Activated CD4-positive, alpha-beta T cell treated with anti-CD3 and anti-CD28 coated beads, Interleukin-2, amount 50 U/mL, for 48 hours (primary cell): ENCODE measurements around the gene MYO9B.
"Not testable (repeated sequence)": the region's sequence is repeated elsewhere in the genome, so short reads cannot be mapped to it uniquely, and the experiment has no call there.

Experiments used
- DNase-seq, 2 experiments: peaks; one replicate each; pipeline ENCODE4 v3.0.0-alpha.2; 2020

Gene MYO9B

DNA sequence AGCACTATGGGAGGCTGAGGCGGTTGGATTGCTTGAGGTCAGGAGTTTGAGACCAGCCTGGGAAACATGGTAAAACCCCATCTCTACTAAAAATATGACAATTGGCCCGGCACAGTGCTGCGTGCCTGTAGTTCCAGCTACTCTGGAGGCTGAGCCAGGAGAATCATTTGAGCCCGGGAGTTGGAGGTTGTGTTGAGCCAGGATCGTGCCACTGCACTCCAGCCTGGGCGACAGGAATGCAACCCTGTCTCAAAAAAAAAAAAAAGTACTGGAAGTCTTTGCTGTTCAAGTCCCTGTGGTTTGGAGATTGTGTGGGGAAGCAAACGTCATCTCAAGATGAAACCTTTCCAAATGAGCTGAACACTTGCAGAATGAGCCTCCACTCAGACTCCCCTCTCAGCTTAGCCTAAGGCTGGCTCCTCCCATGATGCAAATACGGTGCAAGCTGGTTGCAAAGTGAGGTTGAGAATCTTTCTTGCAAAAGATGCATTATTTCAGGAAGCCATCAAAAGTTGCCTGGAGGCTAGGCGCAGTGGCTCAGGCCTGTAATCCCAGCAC lies 46.2 kb downstream of the MYO9B start:
- DNase-seq, result peak in 1 of 2 experiments; percentile 12

DNA sequence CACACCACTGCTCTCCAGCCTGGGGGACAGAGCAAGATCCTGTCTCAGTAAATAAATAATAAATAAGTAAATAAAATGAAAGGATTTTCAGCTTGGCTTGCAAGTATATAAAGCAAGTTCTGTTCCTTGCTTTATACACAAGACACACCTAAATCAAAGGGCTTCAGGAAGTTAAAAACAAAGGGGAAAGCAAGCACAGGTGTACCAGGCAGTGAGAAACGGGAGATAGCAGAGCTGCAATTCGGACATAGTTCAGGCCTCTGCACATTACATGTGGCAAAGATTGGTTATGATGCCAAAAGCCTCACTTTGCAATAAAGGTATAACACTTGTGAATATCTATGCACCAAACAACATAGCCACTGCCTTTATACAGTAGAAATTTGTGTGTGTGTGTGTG lies 47.5 kb downstream of the MYO9B start:
- DNase-seq, result no peak

DNA sequence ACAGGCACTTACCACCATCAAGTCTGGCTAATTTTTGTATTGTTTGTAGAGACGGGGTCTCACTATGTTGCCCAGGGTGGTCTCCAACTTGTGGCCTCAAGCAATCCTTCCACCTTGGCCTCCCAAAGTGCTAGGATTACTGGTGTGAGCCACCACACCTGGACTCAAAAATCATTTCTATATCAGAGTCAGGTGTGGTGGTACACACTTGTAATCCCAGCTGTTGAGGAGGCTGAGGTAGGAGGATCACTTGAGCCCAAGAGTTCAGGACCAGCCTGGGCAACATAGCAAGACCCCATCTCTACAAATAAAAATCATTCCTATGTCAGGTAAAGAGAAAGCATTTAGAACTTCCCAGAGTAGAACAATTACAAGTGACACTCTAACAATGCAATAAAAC lies 48.4 kb downstream of the MYO9B start:
- DNase-seq, result no peak

DNA sequence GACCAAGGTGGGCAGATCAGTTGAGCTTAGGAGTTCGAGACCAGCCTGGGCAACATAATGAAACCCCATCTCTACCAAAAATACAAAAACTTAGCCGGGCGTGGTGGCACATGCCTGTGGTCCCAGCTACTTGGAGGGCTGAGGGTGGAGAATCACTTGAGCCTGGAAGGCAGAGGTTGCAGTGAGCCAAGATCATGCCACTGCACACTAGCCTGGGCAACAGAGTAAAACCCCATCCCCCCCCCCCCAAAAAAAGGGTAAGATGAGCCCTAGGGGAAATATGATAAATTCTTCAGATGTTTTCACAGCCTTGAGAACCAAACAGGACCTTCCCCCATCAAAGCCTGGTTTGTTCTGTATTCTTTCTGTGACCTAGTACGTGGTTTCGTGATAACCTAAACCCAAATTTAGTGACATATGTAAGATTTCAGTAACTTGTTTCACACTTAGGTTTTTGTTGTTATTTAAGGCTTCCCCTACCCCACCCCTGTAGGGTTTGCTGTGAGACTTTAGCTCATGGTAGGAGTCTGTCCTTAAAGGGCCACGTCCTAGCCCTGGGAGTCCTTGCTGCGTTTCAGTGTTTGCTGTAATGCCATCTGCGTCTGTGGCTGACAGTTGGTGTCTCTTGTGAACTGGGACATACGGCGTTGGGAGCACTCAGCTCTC lies 49.6 kb downstream of the MYO9B start:
- DNase-seq, result peak in 1 of 2 experiments; percentile 11

DNA sequence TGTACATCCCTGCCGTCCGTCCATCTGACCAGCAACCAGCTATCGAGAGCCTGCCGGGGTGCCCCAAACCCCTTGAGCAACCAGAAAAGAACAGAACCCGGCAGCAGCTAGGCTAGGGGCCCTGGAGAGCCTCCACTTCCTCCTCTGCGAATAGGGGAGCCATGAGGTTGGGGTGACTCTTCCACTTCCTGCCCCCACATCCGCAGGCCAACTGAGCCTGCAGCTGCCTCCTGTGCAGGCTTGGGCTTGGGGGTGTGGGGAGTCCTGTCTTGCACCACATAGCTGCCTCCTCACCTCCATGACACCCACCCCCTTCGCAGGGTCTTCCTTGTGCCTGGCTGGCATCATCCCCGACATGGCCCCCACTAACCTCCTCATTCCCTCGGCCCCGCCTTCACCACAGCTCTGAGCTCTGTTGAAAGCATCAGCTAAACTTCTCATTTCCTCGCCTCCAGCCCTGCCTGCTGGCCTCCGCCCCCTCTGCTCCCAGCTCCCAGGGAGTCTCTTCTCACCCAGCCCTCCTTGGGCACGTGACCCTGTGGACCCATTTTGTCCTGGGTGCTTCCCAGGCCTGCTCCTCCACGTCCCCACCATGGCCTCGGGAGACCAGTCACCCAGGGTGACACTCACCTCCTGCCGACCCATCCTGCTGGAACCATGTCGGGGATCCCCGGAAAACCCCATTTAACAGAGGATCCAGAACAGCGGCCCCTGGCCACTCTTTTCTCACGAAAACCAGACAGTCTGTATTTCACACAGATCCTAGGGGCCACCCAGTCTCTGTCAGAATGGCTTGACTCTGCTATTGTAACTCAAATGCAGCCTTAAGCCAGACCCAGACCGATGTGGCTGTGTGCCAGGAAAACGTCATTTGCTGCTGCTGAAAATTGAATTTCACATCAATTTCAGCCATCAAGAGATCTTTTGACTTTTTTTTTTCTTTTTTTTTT lies 50.4 kb downstream of the MYO9B start:
- DNase-seq, result peak; percentile 60 to 66

DNA sequence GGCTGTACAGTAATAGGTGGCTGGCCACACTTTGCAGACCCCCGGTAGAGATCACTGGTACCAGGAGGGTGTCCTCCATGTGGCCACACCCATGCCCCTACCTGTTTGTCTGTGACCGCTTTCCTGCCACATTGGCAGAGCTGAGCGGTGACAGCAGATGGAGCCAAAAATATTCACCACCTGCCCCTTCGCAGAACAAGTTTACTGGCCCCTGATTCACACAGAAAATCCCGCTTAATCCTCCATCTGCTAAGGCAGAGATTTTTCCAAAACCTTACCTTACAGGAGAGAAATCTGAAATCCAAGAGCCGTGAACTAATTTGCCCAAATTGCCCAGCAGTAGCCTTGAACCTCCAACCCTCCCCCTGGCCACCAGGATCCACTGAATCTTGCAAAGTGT lies 52.1 kb downstream of the MYO9B start:
- no peak for DNase-seq

DNA sequence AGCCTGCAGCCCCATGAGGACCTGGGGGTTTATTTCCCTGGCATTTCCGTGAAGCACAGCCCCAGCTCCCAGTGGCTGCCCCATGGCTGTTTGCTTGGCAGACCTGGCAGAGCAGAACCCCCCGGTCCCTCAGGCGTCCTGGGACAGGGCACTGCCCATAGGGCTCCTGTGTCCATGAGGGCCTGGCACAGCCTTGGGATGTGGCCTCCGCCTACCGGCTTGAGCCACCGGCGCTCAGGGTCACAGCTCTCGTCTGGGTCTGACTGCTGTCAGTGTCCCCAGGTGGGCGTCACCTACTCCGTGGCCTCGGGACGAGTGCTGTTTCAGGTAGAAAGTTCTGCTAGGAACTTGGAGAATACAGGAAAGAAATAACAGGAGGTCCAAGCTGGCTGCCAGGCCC lies 52.8 kb downstream of the MYO9B start:
- DNase-seq, result no peak

DNA sequence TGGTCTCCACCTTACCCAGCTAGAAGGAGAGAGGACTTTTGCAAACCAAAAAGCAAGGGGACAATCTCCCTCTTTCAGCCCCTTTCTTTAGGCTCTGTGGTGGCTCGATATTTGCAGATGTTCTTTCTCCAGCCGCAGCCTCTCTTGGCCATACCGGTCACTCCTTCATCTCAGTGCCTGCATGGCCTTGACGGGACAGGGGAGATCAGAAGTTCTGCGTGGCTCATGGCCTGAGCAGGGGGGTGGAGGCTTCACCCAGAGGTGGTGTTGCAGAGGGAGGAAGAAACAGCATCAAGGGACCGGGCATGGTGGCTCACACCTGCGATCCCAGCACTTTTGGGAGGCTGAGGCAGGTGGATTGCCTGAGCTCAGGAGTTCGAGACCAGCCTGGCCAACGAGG lies 53.2 kb downstream of the MYO9B start:
- no peak for DNase-seq

DNA sequence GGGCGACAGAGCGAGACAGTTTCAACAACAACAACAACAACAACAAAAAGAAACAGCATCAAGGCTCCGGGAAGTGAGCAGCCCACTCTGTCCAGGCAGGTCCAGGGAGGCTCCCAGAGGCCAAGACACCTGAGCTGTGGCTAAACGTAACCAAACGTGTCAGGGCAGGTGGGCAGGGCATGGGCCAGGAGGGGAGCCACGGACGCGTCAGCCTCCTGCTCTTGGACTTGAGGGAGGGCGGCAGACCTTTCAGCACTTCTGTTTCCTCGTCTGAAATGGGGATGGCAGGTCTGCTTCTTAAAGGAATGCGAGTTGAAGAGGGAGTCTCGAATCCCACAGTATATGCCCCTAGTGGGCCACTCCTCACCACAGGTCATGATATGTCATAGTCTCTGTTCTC lies 53.8 kb downstream of the MYO9B start:
- no peak for DNase-seq

DNA sequence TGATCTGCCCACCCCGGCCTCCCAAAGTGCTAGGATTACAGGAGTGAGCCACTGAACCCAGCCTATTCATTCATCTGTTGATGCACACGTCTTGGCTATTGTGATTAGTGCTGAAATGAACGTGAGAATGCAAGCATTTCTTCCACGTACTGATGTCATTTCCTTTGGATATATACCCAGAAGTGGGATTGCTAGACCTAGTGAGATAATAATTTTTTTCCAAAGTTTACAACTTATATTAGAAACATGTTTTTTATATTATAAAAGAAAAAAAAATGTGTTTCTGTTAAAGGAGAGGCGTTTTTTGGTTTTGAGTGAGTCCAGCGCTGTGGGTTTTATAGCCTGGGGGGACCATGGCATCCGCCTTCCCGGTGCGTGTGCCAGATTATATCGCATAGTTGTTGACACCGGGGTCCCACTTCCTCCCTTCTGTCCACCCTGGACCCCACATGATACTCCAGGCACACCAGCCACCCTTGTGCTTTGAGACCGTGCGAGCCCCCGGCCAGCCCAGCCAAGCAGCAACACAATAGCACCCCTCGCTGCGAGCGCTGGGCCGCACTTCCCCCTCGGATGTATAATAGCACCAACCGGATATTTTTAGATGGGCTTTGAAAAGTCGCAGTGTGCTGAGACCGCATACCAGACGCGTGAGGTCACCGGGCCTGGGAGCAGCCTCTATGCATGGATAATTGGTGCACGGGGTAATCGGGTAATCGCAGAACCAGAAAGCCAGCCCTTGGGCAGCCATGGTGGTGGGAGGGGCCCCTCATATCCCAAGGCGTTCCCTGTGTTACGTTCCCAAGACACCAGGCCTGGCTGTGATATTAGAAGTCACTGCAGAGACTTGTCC lies 59.6 kb downstream of the MYO9B start:
- no peak for DNase-seq

DNA sequence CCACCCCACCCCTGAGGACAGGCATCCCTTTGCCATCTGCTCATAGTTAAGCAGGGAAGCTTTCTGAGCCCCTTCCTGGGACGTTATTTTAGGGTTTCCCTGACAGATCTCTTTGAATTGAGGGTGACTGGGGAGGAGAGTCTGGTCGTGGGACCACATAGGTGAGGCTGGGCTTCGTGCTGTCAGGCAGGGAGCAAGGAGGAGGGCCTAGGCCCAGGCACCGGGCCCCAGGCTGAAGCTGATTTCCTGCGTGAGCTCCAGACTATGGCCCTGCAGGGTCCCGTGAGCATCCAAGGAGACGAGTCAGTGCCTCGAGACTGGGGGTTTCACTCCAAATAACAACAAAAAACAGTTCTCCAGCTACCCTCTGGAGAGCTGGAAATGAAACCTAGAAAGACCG lies 60.4 kb downstream of the MYO9B start:
- no peak for DNase-seq

DNA sequence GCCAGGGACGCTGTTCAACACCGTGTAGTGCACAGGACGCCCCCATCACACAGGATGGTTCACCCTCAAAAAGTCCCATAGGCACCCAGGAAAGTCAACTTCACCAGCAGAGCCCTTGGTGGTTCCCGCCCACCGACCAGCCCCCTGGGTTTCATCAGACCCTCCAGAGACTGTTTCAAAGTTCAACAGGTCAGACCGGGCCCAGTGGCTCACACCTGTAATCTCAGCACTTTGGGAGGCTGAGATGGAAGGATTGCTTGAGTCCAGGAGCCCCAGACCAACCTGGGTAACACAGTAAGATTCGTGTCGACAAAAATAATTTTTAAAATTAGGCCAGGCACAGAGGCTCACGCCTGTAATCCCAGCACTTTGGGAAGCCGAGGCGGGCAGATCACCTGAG lies 61.0 kb downstream of the MYO9B start:
- no peak for DNase-seq

DNA sequence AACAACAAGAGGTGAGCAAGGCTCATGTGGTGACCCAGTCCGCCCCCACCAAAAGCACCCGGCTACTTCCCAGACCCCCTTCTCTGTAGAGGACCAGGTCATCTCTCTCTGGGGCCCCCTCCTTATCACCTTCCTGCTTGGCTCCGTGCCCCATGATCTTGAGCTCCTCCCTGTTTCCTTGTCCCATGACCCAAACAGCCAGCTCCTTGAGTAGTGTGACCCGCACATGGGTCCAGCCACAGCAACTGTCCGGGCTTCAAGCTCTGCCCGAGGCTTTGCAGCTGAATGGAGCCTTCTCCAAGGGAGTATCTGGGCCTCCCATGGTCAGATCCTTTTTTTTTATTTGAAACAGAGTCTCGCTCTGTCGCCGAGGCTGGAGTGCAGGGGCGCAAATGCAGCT lies 61.8 kb downstream of the MYO9B start:
- no peak for DNase-seq

DNA sequence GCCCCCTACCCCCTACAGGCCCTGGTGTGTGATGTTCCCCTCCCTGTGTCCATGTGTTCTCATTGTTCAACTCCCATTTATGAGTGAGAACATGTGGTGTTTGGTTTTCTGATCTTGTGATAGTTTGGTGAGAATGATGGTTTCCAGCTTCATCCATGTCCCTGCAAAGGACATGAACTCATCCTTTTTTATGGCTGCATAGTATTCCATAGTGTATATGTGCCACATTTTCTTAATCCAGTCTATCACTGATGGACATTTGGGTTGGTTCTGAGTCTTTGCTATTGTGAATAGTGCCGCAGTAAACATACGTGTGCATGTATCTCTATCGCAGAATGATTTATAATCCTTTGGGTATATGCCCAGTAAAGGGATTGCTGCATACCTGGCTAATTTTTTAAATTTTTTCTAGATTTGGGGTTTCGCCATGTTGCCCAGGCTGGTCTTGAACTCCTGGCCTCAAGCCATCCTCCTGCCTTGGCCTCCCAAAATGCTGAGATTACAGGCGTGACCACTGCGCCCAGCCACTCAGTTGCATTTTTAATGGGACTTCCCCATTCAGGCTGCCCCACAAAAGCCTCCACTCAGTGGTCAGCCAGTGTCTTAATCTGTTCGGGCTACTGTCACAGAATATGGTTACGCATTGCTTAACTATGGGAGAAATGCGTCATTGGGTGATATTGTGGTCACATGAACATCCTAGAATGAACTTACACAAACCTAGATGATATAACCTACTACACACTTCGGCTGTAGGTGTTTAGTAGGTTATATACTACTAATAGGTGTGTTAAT lies 62.7 kb downstream of the MYO9B start:
- DNase-seq, result not testable (repeated sequence)

DNA sequence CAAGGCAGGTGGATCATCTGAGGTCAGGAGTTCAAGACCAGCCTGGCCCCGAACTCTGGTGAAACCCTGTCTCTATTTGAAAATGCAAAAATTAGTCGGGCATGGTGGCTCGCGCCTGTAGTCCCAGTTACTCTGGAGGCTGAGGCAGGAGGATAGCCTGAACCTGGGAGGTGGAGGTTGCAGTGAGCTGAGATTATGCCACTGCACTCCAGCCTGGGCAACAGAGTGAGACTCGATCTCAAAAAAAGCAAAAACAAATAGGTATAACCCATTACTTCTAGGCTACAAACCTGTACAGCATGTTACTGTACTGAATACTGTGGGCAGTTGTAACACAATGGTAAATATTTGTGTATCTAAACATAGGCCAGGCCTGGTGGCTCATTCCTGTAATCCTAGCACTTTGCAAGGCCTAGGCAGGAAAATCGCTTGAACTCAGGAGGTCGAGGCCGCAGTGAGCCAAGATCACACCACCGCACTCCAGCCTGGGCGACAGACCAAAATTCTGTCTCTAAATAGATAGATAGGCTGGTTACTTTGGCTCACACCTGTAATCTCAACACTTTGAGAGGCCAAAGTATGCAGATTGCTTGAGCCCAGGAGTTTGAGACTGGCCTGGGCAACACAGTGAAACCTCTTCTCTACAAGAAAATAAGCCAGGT lies 63.5 kb downstream of the MYO9B start:
- DNase-seq, result no peak

DNA sequence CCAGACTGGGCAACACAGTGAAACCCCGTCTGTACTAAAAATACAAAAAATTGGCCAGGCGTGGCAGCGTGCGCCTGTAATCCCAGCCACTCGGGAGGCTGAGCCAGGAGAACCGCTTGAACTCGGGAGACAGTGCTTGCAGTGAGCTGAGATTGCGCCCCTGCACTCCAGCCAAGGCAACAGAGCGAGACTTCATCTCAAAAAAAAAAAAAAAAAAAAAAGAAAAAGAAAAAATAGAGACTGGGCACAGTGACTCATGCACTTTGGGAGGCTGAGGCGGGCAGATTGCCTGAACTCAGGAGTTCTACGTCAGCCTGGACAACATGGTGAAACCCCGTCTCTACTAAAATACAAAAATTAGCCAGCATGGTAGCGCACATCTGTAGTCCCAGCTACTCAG lies 69.2 kb downstream of the MYO9B start:
- not testable (repeated sequence) for DNase-seq

DNA sequence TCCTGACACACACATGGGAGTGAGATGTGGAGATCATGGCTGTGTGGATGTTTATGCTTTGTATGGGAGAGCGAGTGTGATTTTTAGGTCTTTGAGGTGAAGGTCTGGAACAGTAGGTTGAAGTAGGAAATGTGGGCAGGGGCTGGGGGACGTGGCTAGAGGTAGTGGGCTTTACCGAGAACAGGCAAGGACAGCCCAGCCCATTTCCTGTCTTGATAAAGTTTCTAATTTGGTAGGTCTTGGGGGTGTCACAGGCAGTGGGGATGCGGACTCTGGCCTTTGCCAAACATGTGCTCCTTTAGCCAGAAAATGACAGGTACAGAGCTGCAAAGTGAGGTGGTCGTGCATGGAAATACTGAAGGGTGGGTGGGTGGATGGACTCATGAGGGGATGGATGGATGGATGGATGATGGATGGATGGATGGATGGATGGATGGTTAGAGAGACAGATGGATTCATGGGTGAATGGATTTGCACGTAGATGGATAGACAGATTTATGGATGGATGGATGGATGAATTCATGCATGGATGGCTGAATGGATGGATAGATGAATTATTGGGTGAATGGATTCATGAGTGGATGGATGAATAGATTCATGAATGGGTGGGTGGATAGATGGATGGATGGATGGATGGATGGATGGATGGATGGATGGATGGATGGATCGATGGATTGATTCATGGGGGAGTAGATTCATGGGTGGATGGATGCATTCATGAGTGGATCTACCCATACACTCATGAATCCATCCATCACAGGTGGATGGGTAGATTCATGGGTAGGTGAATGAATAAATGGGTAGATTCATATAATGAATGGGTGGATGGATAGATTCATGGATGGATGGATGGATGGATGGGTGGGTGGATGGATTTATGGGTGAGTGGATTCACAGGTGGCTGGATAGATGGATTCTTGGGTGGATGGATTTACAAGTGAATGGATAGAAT lies 70.2 kb downstream of the MYO9B start:
- DNase-seq, result no peak

DNA sequence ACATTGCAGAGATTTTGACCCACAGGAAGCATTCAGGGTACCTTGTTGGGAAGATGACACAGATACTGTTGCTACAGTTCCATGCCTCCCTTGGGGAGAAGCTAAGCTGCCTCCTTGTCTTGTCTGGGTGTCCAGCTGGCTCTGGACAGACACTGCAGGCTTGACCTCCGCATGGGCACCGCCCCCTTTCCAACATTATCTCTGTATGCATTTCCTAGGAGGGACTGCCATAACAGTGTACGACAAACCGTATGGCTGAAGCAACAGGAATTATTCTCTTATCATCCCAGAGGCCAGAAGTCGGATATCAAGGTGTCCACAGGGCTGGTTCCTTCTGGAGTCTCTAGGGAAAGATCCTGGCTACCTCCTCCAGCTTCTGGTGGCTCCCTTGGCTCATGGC lies 72.6 kb downstream of the MYO9B start:
- no peak for DNase-seq

DNA sequence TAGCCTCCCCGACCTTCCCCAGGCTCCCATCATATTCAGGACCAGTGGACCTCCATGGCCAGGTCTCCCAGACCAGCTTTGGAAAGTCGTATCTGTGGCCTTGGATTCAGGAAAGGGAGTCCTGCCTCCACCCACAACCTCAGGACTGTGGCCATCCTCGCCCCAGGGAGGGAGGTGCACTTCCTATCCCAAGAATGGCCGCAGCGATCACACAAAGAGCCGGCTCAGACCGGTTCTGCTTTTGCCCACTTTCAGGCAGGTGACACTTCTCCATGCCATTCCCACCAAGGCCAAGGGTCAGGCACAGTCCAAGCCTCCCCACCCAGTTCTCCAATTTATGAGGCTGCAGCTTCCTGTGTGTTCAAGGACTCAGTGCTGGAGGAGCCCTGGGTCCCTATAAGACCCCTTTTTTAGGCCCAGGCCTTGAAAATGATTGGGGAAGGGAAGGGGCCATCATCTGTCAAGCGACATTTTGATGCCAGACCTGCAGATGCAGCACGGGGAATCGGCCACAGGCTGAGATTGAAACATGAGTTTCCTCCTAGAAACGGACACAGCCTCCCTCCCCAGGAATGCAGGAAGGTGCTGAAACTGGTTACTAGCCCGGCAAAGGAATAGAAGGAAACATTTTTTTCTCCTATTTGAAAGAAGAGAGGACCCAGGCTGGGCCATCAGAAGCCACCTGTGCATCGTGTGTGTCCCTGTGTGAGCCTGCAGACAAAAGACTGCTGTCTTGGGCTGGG lies 74.0 kb downstream of the MYO9B start:
- no peak for DNase-seq

DNA sequence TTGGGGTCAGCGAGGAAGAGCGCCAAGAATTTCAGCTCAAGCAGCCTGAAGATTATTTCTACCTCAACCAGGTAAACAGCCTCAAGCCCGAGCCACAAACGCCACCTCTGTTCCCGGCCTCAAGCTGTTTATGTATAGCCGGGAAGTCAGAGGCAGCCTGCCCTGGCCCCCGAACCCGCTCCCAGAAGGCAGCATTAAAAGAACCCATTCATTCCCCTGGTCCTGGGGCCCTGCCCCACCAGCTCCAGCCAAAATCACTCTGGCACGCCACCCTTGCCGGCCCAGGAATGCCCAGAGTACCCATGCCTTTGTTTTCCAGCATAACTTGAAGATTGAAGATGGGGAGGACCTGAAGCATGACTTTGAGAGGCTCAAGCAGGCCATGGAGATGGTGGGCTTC lies 78.4 kb downstream of the MYO9B start:
- DNase-seq, result no peak
